HepG2 (cell line): ENCODE measurements around the gene AANAT. TPM values are rescaled to one million over a fixed set of nuclear protein-coding genes. Genes with fewer than 3 reads are reported as not detected.

Source experiments
- ATAC-seq: fragments of 200-7000 bp; cut with Tn5 transposase; 3 replicates; pipeline ENCODE4 v1.9.1; 2020; ENCODE audit warnings: mild to moderate bottlenecking, moderate library complexity
- BruUV-seq: library from RNA; stranded (reverse); fragments of 400-500 nt; replicated peaks from 2 replicates; lab custom pipeline; 2021; lab: Mats Ljungman, UMichigan
- CTCF ChIA-PET: fragments of 300-600 bp; formaldehyde crosslinking; extraction: SDS; loops from one replicate; lab custom pipeline; 2021; ENCODE audit warnings: low total read pairs, inconsistent platforms, low intra/inter-chr PET ratio; lab: Yijun Ruan, JAX
- POLR2A ChIA-PET: fragments of 350-600 bp; sonication (Branson Sonifier 250); formaldehyde crosslinking; loops from one replicate; lab custom pipeline; 2020; ENCODE audit warnings: antibody characterized with exemption, inconsistent platforms; lab: Yijun Ruan, JAX
- DNase-seq: peaks from one replicate; pipeline ENCODE4 v3.0.0-alpha.2; 2015; ENCODE audit warnings: low spot score
- FAIRE-seq: peaks from 3 replicates; lab custom pipeline; 2011; peaks lifted over from hg19 to GRCh38; lab: Jason Lieb, UNC
- H2AFZ ChIP-seq: one replicate; pipeline ENCODE4 v1.6.1; 2011; ENCODE audit warnings: low read length, inconsistent platforms
- H3K27ac ChIP-seq: fragments of 300-600 bp; 3 replicates; pipeline ENCODE4 v1.8.0; 2011; ENCODE audit warnings: mixed run types, mild to moderate bottlenecking, mixed read lengths, low read length, inconsistent platforms; ENCODE audit not compliant: insufficient read depth; ENCODE audit errors: extremely low read length
- H3K27me3 ChIP-seq, 2 experiments: fragments of 200-600 bp in 1 of 2; 2 replicates in 1 of 2; 3 replicates in 1 of 2; pipeline versions ENCODE4 v1.6.0 to v1.8.0; 2011; ENCODE audit warnings: low read length in 2 of 2, mild to moderate bottlenecking in 2 of 2, moderate library complexity in 2 of 2, inconsistent platforms in 1 of 2; ENCODE audit not compliant: insufficient read depth in 2 of 2, control insufficient read depth in 1 of 2
- H3K36me3 ChIP-seq, 2 experiments: fragments of 200-600 bp in 1 of 2; replicated peaks in 1 of 2; 2 replicates in 1 of 2; 3 replicates in 1 of 2; pipeline versions ENCODE4 v1.5.1 to v1.8.0; 2011; ENCODE audit warnings: low read length in 2 of 2, inconsistent platforms in 1 of 2; ENCODE audit not compliant: insufficient read depth in 2 of 2, control insufficient read depth in 1 of 2
- H3K4me1 ChIP-seq: 2 replicates; pipeline ENCODE4 v1.5.1; 2012; ENCODE audit warnings: low read length, inconsistent platforms; ENCODE audit not compliant: insufficient read depth
- H3K4me2 ChIP-seq: 2 replicates; pipeline ENCODE4 v1.6.0; 2011; ENCODE audit warnings: low read depth, low read length, inconsistent platforms
- H3K4me3 ChIP-seq, 3 experiments: fragments of 200-600 bp in 1 of 3; sonication (generic), shearing (Covaris generic) in 1 of 3; replicated peaks in 1 of 3; 2 replicates each; pipeline ENCODE4 v1.5.1; 2011 to 2016; ENCODE audit warnings: low read length in 3 of 3, inconsistent platforms in 2 of 3, low read depth in 2 of 3, mild to moderate bottlenecking in 2 of 3, control low read depth in 1 of 3, mixed read lengths in 1 of 3; ENCODE audit not compliant: insufficient read depth in 1 of 3
- H3K79me2 ChIP-seq: one replicate; pipeline ENCODE4 v1.6.1; 2011; ENCODE audit warnings: low read length, inconsistent platforms; ENCODE audit not compliant: insufficient read depth
- H3K9ac ChIP-seq: 2 replicates; pipeline ENCODE4 v1.6.0; 2011; ENCODE audit warnings: mild to moderate bottlenecking, low read depth, low read length, inconsistent platforms; ENCODE audit not compliant: insufficient read depth
- H3K9me3 ChIP-seq: 2 replicates; pipeline ENCODE4 v1.5.1; 2012; ENCODE audit warnings: mild to moderate bottlenecking, low read length
- H4K20me1 ChIP-seq: 2 replicates; pipeline ENCODE4 v1.6.0; 2011; ENCODE audit warnings: inconsistent platforms, mild to moderate bottlenecking, low read length, moderate library complexity; ENCODE audit not compliant: insufficient read depth
- GATAD2A ChIP-seq: IDR thresholded peaks from 2 replicates; pipeline ENCODE4 v1.6.1; 2016
- HIC2 ChIP-seq: sonication (generic); formaldehyde crosslinking; IDR thresholded peaks from 2 replicates; pipeline ENCODE4 v1.9.0; 2022; ENCODE audit warnings: low read depth, missing genetic modification reagents
- MAFF ChIP-seq: IDR thresholded peaks from 2 replicates; pipeline ENCODE4 v1.6.1; 2011; ENCODE audit warnings: low read depth, low read length, improper control_type of control experiment
- MAFK ChIP-seq, 2 experiments: IDR thresholded peaks in 1 of 2; conservative IDR thresholded peaks in 1 of 2; 2 replicates each; pipeline ENCODE4 v1.6.1; 2011; ENCODE audit warnings: improper control_type of control experiment in 2 of 2, low read length in 2 of 2
- MED1 ChIP-seq: sonication (generic); formaldehyde crosslinking; IDR thresholded peaks from 2 replicates; pipeline ENCODE4 v1.4.0; 2020; ENCODE audit warnings: missing genetic modification reagents
- MTA3 ChIP-seq: sonication (generic); formaldehyde crosslinking; IDR thresholded peaks from 2 replicates; pipeline ENCODE4 v1.4.0; 2020; ENCODE audit warnings: missing genetic modification reagents
- NR2C2 ChIP-seq: sonication (generic); formaldehyde crosslinking; IDR thresholded peaks from 2 replicates; pipeline ENCODE4 v1.4.0; 2020; ENCODE audit warnings: missing genetic modification reagents, mild to moderate bottlenecking, moderate library complexity, borderline replicate concordance
- ZNF510 ChIP-seq: sonication (generic); formaldehyde crosslinking; IDR thresholded peaks from 2 replicates; pipeline ENCODE4 v1.4.0; 2020; ENCODE audit warnings: low read depth, mild to moderate bottlenecking, missing genetic modification reagents
- ZNF562 ChIP-seq: sonication (generic); formaldehyde crosslinking; IDR thresholded peaks from 2 replicates; pipeline ENCODE4 v1.8.0; 2022; ENCODE audit warnings: missing genetic modification reagents, borderline replicate concordance
- WGBS: methylation state at CpG from one replicate; pipeline ENCODE4 v1.1.6; 2017; ENCODE audit warnings: low lambda C conversion rate; 5-methylcytosine and 5-hydroxymethylcytosine counted together
- in situ Hi-C: cut with HindIII; loops from 2 replicates; pipeline ENCODE4 v1.10.0; 2017; ENCODE audit warnings: low pct_unique_long_range_greater_than_20kb; ENCODE audit not compliant: extremely low pct_ligation_motif_present
- intact Hi-C: fragments of 100-400 bp; cut with micrococcal nuclease; formaldehyde crosslinking; loops from one replicate; pipeline ENCODE4 v1.10.0; 2022; ENCODE audit not compliant: unreplicated experiment
- polyA plus RNA-seq, 8 experiments: library from polyadenylated mRNA; depleted of rRNA in 3 of 8; stranded (reverse) in 7 of 8; unstranded in 1 of 8; fragments of >200 nt; fragmentation: Illumina TruSeq in 4 of 8; extraction: Trizol in 4 of 8; gene quantifications; 2 replicates each; pipeline versions ENCODE4 v1.2.1 to v1.2.3, GENCODE V29; 2011 to 2016; ENCODE audit warnings: low read depth in 4 of 8, missing spikeins in 1 of 8, mixed read lengths in 1 of 8; ENCODE audit not compliant: insufficient read depth in 1 of 8
- total RNA-seq, 5 experiments: library from RNA; depleted of rRNA; stranded (reverse); fragments of >200 nt; fragmentation: Illumina TruSeq; extraction: Trizol; gene quantifications; 2 replicates each; pipeline ENCODE4 v1.2.3, GENCODE V29; 2016; ENCODE audit warnings: low read depth in 1 of 5

The AANAT gene
- total and polyA plus RNA-seq, 2 of the 13 experiments (the other 11 are each of a cell fraction or from before 2014, with no cell fraction given), result 0.07 TPM; not detected in 1

- ATAC-seq (no peak), FAIRE-seq (no peak), DNase-seq (no peak)
- Histone ChIP-seq H3K27me3 (no peaks in the 10 kb centered on the region), H3K4me2 (no peak overlapping the region), H3K4me1 (peaks cover 77% of the 10 kb centered on the region), H3K9ac (no peak overlapping the region), H3K9me3 (no peaks in the 10 kb centered on the region), H3K36me3 (peaks cover 2 to 11% of the 10 kb centered on the region in 2 experiments; a peak in 4 of 5 replicates), H3K79me2 (peaks cover 91% of the 10 kb centered on the region), H3K4me3 (no peak overlapping the region), H4K20me1 (peaks cover 75% of the 10 kb centered on the region), H3K27ac (no peak overlapping the region), H2AFZ (no peak overlapping the region)
- ChIA-PET CTCF (no interaction called here), POLR2A (no interaction called here)
- TF ChIP-seq MAFK (conservative IDR thresholded peaks at IDR 0.05 in 1 of 2, IDR thresholded peaks at IDR 0.05 in 1 of 2; ENCODE audit: low read length in 2 of 2) (peak; percentile 77 to 84), ZNF510 (no peak), MED1 (no peak), MAFF (peak; percentile 64; the same call in 1 of the 2 replicates), ZNF562 (CRISPR knock-in tag) (no peak), MTA3 (CRISPR knock-in tag) (no peak), GATAD2A (CRISPR knock-in tag) (no peak), NR2C2 (CRISPR knock-in tag) (no peak), HIC2 (CRISPR knock-in tag) (no peak)
- 96% methylated on average over 2 of the region's 2 CpGs for WGBS
- intact Hi-C loops, result no loop called here
- BruUV-seq, result no TSS peak
- in situ Hi-C loops, result no loop called here
These were observed 26.5 kb upstream of the AANAT start for GRCh38 chr17:76440751-76441362.
